Stimulated activated CD4-positive, alpha-beta T cell treated with anti-CD3 and anti-CD28 coated beads, Interleukin-4, amount 100 ng/mL, for 4 hours (primary cell): Measurements from ENCODE around the gene RAB3B.

Experiments used
- DNase-seq, 2 experiments: peaks; one replicate each; pipeline ENCODE4 v3.0.0-alpha.2; 2020

The RAB3B gene

GRCh38 chr1:51863384-51863783 is 127.1 kb downstream of the RAB3B start:
- no peak for DNase-seq

GRCh38 chr1:51861669-51862068 is 128.8 kb downstream of the RAB3B start:
- DNase-seq: no peak

- no peak for DNase-seq
Measured at GRCh38 chr1:51859735-51860134, 130.8 kb downstream of the RAB3B start.

DNA sequence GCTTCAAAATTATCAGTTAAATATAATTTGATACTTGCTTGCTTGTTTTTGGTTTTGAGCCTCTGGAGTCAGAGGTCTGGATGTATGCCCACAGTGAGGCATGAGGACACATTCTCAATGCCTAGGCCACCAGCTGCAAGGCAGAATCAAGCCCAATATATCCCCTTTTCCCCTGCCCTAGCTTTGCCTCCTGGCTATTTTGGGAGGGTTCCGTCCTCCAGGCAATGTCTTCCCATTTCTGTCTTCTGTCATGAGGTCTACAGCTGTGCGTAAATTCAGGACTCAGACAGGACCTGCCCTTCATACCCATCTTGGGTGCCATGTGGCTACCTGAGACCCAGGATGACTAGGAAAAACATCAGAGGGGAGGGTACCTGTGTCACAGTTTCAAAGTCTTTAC is 131.2 kb downstream of the RAB3B start:
- no peak for DNase-seq

DNA sequence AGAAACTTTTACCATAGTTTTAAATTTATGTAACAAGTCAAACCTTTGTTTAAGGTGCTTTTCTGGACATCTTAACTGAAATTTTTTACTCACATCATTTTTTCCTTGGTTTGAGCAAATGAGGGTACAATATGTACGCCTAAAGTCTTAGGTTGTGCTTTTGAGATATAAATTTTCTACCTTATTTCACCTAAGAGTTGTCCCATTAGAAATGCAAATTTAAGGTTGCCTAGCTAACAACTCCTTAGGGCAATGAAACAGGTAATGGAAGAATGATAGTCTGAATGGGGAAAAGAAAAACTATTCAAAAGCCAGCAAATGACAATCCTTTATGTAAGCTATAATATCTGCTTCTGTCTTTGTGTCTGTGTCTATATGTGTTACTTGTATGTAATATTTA is 131.6 kb downstream of the RAB3B start:
- DNase-seq: no peak
